ENCODE data around the gene EPHA2.
"Not testable (repeated sequence)": the region's sequence is repeated elsewhere in the genome, so short reads cannot be mapped to it uniquely, and the experiment has no call there.

The EPHA2 gene

GRCh38 chr1:16118706-16119105 lies 37.2 kb downstream of the EPHA2 start:
- DNase-seq = no peak

- DNase-seq = no peak
Measured at GRCh38 chr1:16117936-16118335, 37.9 kb downstream of the EPHA2 start.

GRCh38 chr1:16117369-16117768 lies 38.5 kb downstream of the EPHA2 start:
- DNase-seq = no peak

- DNase-seq = no peak
Measured at GRCh38 chr1:16116625-16117024, 39.2 kb downstream of the EPHA2 start.

GRCh38 chr1:16116002-16116401 lies 39.9 kb downstream of the EPHA2 start:
- no peak for DNase-seq

GRCh38 chr1:16115468-16115983 lies 40.3 kb downstream of the EPHA2 start:
- DNase-seq = no peak

GRCh38 chr1:16114527-16115467 lies 41.1 kb downstream of the EPHA2 start:
- no peak for DNase-seq

GRCh38 chr1:16112596-16113555 lies 43.0 kb downstream of the EPHA2 start:
- no peak for DNase-seq

- no peak for DNase-seq
Measured at GRCh38 chr1:16111771-16112595, 43.9 kb downstream of the EPHA2 start.

- DNase-seq = no peak
Measured at GRCh38 chr1:16110884-16111283, 45.0 kb downstream of the EPHA2 start.

- no peak for DNase-seq
Measured at GRCh38 chr1:16110456-16110855, 45.4 kb downstream of the EPHA2 start.

GRCh38 chr1:16109571-16109970 lies 46.3 kb downstream of the EPHA2 start:
- no peak for DNase-seq

- DNase-seq = not testable (repeated sequence)
Measured at GRCh38 chr1:16107039-16107438, 48.8 kb downstream of the EPHA2 start.

GRCh38 chr1:16101623-16102022 lies 54.2 kb downstream of the EPHA2 start:
- no peak for DNase-seq

GRCh38 chr1:16099412-16099811 lies 56.5 kb downstream of the EPHA2 start:
- DNase-seq = no peak

- DNase-seq = no peak
Measured at GRCh38 chr1:16095447-16095846, 60.4 kb downstream of the EPHA2 start.

- no peak for DNase-seq
Measured at GRCh38 chr1:16094453-16095158, 61.3 kb downstream of the EPHA2 start.

- no peak for DNase-seq
Measured at GRCh38 chr1:16093611-16094010, 62.3 kb downstream of the EPHA2 start.

- DNase-seq = no peak
Measured at GRCh38 chr1:16092923-16093511, 62.9 kb downstream of the EPHA2 start.

- no peak for DNase-seq
Measured at GRCh38 chr1:16092097-16092922, 63.6 kb downstream of the EPHA2 start.

Data from suppressor macrophage (primary cell).